GM10266 (cell line): ENCODE data around the gene HPSE.

Experiments used
- DNase-seq: peaks from one replicate; pipeline ENCODE4 v3.0.0; 2012; ENCODE audit errors: extremely low spot score
- TF ChIP-seq, protein P1 (sequence below): IDR thresholded peaks from 2 replicates; pipeline ENCODE4 v1.5.1; 2012; ENCODE audit warnings: mild to moderate bottlenecking, low read depth; ENCODE audit not compliant: control insufficient read depth, insufficient read depth; ENCODE audit errors: missing control alignments

HPSE gene

DNA sequence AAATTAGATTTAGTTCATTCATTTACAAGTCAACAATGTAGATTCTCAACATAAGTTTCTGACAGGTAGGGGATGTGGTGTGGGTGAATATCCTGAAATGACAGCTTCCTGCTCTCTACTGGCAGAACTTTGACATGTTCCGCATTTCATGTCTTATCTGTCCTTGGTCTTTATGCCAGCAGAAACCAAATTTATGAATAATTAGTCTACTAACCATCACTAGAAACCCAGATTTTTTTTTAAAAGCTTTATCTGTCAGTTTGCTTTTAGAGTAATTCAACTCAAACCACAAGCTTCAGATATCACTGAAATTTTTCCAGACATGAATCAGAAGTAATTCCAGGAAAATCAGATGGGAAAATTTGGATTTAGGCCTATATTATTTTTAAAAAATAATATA is 68.0 kb downstream of the HPSE start:
- TF ChIP-seq, protein P1, sequence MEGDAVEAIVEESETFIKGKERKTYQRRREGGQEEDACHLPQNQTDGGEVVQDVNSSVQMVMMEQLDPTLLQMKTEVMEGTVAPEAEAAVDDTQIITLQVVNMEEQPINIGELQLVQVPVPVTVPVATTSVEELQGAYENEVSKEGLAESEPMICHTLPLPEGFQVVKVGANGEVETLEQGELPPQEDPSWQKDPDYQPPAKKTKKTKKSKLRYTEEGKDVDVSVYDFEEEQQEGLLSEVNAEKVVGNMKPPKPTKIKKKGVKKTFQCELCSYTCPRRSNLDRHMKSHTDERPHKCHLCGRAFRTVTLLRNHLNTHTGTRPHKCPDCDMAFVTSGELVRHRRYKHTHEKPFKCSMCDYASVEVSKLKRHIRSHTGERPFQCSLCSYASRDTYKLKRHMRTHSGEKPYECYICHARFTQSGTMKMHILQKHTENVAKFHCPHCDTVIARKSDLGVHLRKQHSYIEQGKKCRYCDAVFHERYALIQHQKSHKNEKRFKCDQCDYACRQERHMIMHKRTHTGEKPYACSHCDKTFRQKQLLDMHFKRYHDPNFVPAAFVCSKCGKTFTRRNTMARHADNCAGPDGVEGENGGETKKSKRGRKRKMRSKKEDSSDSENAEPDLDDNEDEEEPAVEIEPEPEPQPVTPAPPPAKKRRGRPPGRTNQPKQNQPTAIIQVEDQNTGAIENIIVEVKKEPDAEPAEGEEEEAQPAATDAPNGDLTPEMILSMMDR: no peak
- DNase-seq: no peak

DNA sequence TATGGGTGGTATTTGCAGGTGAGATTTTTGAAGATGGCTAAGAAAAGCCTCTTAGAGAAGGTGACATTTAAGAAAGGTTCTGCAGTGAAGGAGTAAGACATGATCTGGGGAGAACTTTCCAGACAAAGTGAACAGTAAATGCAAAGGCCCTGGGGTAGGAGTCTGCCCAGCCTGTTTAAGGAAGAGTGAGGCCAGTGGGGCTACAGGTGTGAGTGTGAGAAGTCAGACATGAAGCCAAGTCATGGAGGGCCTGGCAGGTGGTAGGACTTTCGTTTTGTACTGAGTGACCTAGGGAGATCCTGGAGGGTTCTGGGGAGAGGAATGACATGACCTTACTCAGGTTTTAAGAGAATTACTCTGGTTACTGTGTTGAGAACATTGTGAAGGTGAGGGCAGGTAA is 71.5 kb downstream of the HPSE start:
- DNase-seq: no peak
- TF ChIP-seq, protein P1: no peak

DNA sequence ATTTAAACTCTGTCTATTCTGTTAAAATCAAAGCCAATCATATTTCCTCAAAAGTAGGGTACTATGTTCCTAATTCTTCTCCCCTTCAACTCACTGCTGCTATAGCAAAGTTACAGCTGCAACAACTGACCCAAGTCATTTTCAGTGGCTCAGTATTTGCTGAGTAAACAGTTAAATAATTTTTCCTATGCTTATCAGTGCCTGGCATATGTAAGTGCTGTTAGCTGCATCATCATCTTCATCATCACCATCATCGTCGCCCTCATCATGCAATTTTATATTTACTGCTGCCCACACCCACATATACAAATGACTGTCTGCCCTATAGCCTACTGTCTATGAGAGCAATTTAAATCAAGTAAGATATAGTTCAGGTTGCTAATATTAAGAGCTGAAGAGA is 72.0 kb downstream of the HPSE start:
- DNase-seq: no peak
- TF ChIP-seq, protein P1: no peak

DNA sequence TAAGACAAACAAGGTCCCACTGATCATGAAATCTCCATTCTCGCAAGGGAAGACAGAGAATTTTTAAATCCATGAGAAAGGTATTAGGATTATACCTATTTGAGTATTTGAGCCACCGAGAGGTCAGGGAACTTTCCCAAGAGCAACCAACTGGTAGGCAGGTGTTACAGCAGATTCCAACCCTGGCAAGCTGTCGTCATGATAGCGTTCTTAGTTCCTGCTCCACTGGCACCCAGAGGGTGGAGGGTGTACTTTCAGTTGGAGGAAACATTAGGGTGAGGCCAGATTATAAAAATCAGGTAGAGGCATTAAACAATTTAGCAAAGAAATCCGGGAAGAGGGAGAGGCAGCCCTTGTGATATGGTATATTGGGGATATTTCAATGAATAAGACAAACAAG is 73.3 kb downstream of the HPSE start:
- no peak for DNase-seq
- TF ChIP-seq, protein P1: no peak

DNA sequence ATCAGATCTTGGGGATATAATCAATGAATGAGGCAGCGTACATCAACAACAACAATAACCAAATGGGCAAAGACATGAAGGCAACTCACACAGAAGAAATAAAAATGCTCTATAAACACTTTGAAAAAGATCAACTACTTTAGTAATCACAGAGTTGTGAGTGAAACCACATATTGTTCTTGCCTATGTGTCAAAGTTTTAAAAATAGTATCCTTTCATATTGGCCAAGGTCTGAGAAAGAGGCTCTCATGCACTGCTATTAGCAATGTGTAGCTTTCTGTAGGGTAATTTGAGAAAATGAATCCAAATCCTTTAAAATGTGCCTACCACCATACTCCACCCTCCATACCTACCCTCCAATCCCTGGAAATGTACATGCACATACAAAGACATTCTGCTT is 75.1 kb downstream of the HPSE start:
- TF ChIP-seq, protein P1: no peak
- peak; percentile 13 for DNase-seq

DNA sequence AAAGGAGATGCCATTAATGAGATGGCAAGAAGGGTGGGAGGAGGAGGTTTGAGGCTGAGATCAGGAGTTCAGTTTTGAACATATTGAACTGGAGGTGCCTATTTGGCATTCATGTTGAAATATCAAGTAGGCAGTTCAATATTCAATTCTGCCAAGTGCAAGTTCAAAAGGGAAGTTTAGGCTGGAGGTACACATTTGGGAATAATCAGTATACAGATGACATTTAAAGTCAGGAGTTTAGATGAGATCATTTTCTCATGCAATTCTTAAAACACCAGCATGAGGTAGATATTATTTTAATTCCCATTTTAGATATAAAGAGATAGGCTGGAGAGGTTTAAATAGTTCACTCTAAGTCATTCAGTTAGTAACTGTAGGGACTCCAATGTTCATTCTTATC is 76.2 kb downstream of the HPSE start:
- no peak for DNase-seq
- TF ChIP-seq, protein P1: no peak

DNA sequence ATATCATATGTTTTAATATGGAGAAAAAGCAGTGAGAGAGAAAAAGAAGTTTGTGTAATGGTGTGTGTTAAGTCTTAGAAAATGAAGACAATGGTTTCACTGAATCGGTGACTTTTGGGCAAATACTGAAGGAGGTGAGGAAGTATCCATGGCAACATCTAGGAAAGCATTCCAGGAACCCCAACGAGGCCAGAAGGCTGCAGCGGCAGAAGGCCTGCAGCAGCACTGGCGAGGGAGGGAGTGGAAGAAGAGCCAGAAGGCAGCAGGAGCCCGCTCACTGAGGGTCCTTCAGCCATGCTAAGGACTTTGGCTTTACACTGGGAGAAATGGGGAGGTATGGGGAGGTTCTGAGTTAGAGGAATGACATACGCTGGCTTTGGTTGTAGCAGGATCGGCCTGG is 76.8 kb downstream of the HPSE start:
- TF ChIP-seq, protein P1: no peak
- no peak for DNase-seq

DNA sequence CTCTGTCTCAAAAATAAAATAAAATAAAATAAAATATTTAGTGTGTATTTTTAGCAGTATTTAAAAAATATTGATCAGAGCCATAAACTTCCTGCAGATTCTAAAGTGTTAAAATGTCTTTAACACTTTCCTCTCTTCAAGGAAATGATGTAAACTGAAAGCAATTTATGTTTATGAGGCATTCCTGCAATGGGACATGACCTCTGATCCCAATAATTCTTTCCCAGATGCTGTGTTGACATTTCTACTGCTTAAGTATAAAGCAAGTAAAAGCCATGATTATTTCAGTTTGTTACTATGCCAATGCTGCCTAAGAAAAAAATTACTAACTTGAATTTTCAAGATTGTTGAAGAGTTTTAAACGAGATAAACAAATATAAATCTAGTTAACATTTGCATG is 79.1 kb downstream of the HPSE start:
- no peak for DNase-seq
- TF ChIP-seq, protein P1: no peak
